GM23338 (cell line): ENCODE results near the gene CCDC102A. TPM values are rescaled to one million over a fixed set of nuclear protein-coding genes. Genes with fewer than 3 reads are reported as not detected.

Experiments used
- ATAC-seq: fragments of 200-7000 bp; cut with Tn5 transposase; 3 replicates; pipeline ENCODE4 v1.9.1; 2020
- DNase-seq: peaks from one replicate; pipeline ENCODE4 v3.0.0-alpha.2; 2015; ENCODE audit warnings: low spot score
- H2AFZ ChIP-seq: fragments of 200-600 bp; sonication (generic); 2 replicates; pipeline ENCODE4 v1.8.0; 2016; ENCODE audit warnings: antibody characterized with exemption, mild to moderate bottlenecking, moderate library complexity
- H3F3A ChIP-seq: fragments of 200-600 bp; sonication (generic); replicated peaks from 2 replicates; pipeline ENCODE4 v1.8.0; 2017; ENCODE audit warnings: antibody characterized with exemption, mixed run types, low read depth
- H3K27ac ChIP-seq: fragments of 200-600 bp; sonication (generic); 2 replicates; pipeline ENCODE4 v1.6.1; 2016; ENCODE audit warnings: low read depth
- H3K27me3 ChIP-seq: fragments of 200-600 bp; sonication (generic); 2 replicates; pipeline ENCODE4 v1.8.0; 2016; ENCODE audit warnings: mild to moderate bottlenecking, mixed run types, moderate library complexity; ENCODE audit not compliant: insufficient read depth
- H3K36me3 ChIP-seq: fragments of 200-600 bp; sonication (generic); 2 replicates; pipeline ENCODE4 v1.8.0; 2016; ENCODE audit warnings: mild to moderate bottlenecking; ENCODE audit not compliant: insufficient read depth
- H3K4me1 ChIP-seq: fragments of 200-600 bp; sonication (generic); 2 replicates; pipeline ENCODE4 v1.8.0; 2016; ENCODE audit warnings: mild to moderate bottlenecking, moderate library complexity; ENCODE audit not compliant: insufficient read depth
- H3K4me2 ChIP-seq: fragments of 200-600 bp; sonication (generic); 2 replicates; pipeline ENCODE4 v1.7.1; 2017; ENCODE audit warnings: mixed run types
- H3K4me3 ChIP-seq: fragments of 200-600 bp; sonication (generic); 2 replicates; pipeline ENCODE4 v1.6.1; 2016; ENCODE audit warnings: mixed run types
- H3K79me2 ChIP-seq: fragments of 200-600 bp; sonication (generic); replicated peaks from 2 replicates; pipeline ENCODE4 v1.8.0; 2017; ENCODE audit warnings: mild to moderate bottlenecking; ENCODE audit not compliant: insufficient read depth
- H3K9me2 ChIP-seq: fragments of 200-600 bp; sonication (generic); 2 replicates; pipeline ENCODE4 v1.8.0; 2017; ENCODE audit not compliant: insufficient read depth
- H4K20me1 ChIP-seq: fragments of 200-600 bp; sonication (generic); replicated peaks from 2 replicates; pipeline ENCODE4 v1.8.0; 2017; ENCODE audit warnings: mild to moderate bottlenecking; ENCODE audit not compliant: insufficient read depth
- H3K27ac Mint-ChIP-seq: 2 replicates; pipeline ENCODE4 v1.8.0; 2020; ENCODE audit warnings: inconsistent platforms, mild to moderate bottlenecking, moderate library complexity, mixed read lengths
- H3K27me3 Mint-ChIP-seq: 3 replicates; pipeline ENCODE4 v1.8.0; 2022; ENCODE audit warnings: low read depth, mild to moderate bottlenecking, moderate library complexity, mixed read lengths, inconsistent platforms; ENCODE audit not compliant: insufficient read depth, poor library complexity
- H3K36me3 Mint-ChIP-seq: 3 replicates; pipeline ENCODE4 v1.8.0; 2021; ENCODE audit warnings: low read depth, mild to moderate bottlenecking, inconsistent platforms, moderate library complexity, mixed read lengths
- H3K4me1 Mint-ChIP-seq: 3 replicates; pipeline ENCODE4 v1.8.0; 2020; ENCODE audit warnings: mild to moderate bottlenecking, inconsistent platforms, mixed read lengths
- H3K4me3 Mint-ChIP-seq: 3 replicates; pipeline ENCODE4 v1.8.0; 2021; ENCODE audit warnings: moderate library complexity, mild to moderate bottlenecking, inconsistent platforms, mixed read lengths
- H3K9me3 Mint-ChIP-seq: 3 replicates; pipeline ENCODE4 v1.8.0; 2020; ENCODE audit warnings: moderate library complexity, mild to moderate bottlenecking, inconsistent platforms, mixed read lengths
- CREB1 ChIP-seq: fragments of 250-450 bp; sonication (Bioruptor Pico); IDR thresholded peaks from 2 replicates; pipeline ENCODE4 v1.5.0; 2020; ENCODE audit warnings: low read depth, mild to moderate bottlenecking, moderate library complexity
- EZH2 ChIP-seq: fragments of 200-600 bp; sonication (generic); IDR thresholded peaks from one replicate; pipeline ENCODE4 v1.8.0; 2017; ENCODE audit warnings: antibody characterized with exemption, mild to moderate bottlenecking, low read depth; ENCODE audit not compliant: unreplicated experiment
- EZH2phosphoT487 ChIP-seq: fragments of 200-600 bp; sonication (generic); IDR thresholded peaks from one replicate; pipeline ENCODE4 v1.8.1; 2018; ENCODE audit warnings: antibody characterized with exemption; ENCODE audit not compliant: unreplicated experiment
- JUNB ChIP-seq: IDR thresholded peaks from one replicate; pipeline ENCODE4 v1.6.1; 2016; ENCODE audit warnings: antibody characterized with exemption; ENCODE audit not compliant: unreplicated experiment
- NANOG ChIP-seq: IDR thresholded peaks from 2 replicates; pipeline ENCODE4 v1.6.1; 2016; ENCODE audit warnings: antibody characterized with exemption, borderline replicate concordance
- POLR2AphosphoS5 ChIP-seq: IDR thresholded peaks from 2 replicates; pipeline ENCODE4 v1.6.1; 2016; ENCODE audit warnings: antibody characterized with exemption, low read depth
- STAT1 ChIP-seq: IDR thresholded peaks from one replicate; pipeline ENCODE4 v1.6.1; 2016; ENCODE audit warnings: antibody characterized with exemption; ENCODE audit not compliant: unreplicated experiment
- ZNF114 ChIP-seq: fragments of 250-450 bp; sonication (Bioruptor Pico); IDR thresholded peaks from 2 replicates; pipeline ENCODE4 v1.5.0; 2020; ENCODE audit warnings: mild to moderate bottlenecking, moderate library complexity
- ZNF331 ChIP-seq: fragments of 250-450 bp; sonication (Bioruptor Pico); IDR thresholded peaks from 2 replicates; pipeline ENCODE4 v1.5.0; 2020; ENCODE audit warnings: low read depth, mild to moderate bottlenecking, moderate library complexity
- polyA plus RNA-seq: library from polyadenylated mRNA; unstranded; fragments of >200 nt; fragmentation: Nextera tagmentation; extraction: Ambion mirVana; gene quantifications from 2 replicates; pipeline ENCODE4 v1.2.1, GENCODE V29; 2016
- total RNA-seq: library from RNA; depleted of rRNA; stranded (reverse); fragments of >200 nt; shearing (Covaris generic); gene quantifications from 2 replicates; pipeline ENCODE4 v1.2.3, GENCODE V29; 2014
- TF ChIP-seq, protein P1 (sequence below): IDR thresholded peaks from 2 replicates; pipeline ENCODE4 v1.6.1; 2016; ENCODE audit warnings: antibody characterized with exemption
- TF ChIP-seq, protein P2 (sequence below), 2 experiments: fragments of 200-600 bp in 1 of 2; sonication (generic) in 1 of 2; conservative IDR thresholded peaks; 2 replicates each; pipeline versions ENCODE4 v1.5.1 to v1.6.1; 2016 to 2017; ENCODE audit warnings: antibody characterized with exemption in 2 of 2, low read depth in 2 of 2, mild to moderate bottlenecking in 2 of 2, moderate library complexity in 1 of 2
- TF ChIP-seq, protein P3 (sequence below): fragments of 250-450 bp; sonication (Bioruptor Pico); IDR thresholded peaks from 2 replicates; pipeline ENCODE4 v1.5.0; 2020; ENCODE audit warnings: mild to moderate bottlenecking, moderate library complexity
- TF ChIP-seq, protein P4 (sequence below): IDR thresholded peaks from one replicate; pipeline ENCODE4 v1.6.1; 2018; ENCODE audit warnings: antibody characterized with exemption; ENCODE audit not compliant: unreplicated experiment

Gene CCDC102A
- total and polyA plus RNA-seq, 2 experiments from 2014 or later: 2.0 to 5.2 TPM

DNA sequence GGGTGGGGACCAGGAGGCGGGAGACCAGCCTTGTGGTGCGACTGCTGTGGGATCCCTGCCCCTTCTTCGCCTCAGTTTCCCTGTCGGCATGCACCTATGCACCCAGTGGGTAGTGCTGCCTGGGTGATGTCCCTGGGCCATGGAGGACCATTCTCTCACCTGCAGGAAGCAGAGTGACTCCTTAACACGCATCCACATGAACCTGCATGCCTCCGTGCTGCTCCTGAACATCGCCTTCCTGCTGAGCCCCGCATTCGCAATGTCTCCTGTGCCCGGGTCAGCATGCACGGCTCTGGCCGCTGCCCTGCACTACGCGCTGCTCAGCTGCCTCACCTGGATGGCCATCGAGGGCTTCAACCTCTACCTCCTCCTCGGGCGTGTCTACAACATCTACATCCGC lies 31.3 kb upstream of the CCDC102A start:
- peaks cover 40% of the 10 kb centered on the region for H3K36me3 Mint-ChIP-seq
- no peaks in the 10 kb centered on the region for H3K9me2 ChIP-seq
- no peaks in the 10 kb centered on the region for H3K36me3 ChIP-seq
- TF ChIP-seq CREB1 (CRISPR knock-in tag): no peak
- TF ChIP-seq, protein P1, sequence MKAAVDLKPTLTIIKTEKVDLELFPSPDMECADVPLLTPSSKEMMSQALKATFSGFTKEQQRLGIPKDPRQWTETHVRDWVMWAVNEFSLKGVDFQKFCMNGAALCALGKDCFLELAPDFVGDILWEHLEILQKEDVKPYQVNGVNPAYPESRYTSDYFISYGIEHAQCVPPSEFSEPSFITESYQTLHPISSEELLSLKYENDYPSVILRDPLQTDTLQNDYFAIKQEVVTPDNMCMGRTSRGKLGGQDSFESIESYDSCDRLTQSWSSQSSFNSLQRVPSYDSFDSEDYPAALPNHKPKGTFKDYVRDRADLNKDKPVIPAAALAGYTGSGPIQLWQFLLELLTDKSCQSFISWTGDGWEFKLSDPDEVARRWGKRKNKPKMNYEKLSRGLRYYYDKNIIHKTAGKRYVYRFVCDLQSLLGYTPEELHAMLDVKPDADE: no peak
- TF ChIP-seq, protein P2, sequence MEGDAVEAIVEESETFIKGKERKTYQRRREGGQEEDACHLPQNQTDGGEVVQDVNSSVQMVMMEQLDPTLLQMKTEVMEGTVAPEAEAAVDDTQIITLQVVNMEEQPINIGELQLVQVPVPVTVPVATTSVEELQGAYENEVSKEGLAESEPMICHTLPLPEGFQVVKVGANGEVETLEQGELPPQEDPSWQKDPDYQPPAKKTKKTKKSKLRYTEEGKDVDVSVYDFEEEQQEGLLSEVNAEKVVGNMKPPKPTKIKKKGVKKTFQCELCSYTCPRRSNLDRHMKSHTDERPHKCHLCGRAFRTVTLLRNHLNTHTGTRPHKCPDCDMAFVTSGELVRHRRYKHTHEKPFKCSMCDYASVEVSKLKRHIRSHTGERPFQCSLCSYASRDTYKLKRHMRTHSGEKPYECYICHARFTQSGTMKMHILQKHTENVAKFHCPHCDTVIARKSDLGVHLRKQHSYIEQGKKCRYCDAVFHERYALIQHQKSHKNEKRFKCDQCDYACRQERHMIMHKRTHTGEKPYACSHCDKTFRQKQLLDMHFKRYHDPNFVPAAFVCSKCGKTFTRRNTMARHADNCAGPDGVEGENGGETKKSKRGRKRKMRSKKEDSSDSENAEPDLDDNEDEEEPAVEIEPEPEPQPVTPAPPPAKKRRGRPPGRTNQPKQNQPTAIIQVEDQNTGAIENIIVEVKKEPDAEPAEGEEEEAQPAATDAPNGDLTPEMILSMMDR (conservative IDR thresholded peaks at IDR 0.05; ENCODE audit: low read depth in 2 of 2): no peak
- no peak for TF ChIP-seq JUNB
- TF ChIP-seq NANOG: no peak
- TF ChIP-seq, protein P3, sequence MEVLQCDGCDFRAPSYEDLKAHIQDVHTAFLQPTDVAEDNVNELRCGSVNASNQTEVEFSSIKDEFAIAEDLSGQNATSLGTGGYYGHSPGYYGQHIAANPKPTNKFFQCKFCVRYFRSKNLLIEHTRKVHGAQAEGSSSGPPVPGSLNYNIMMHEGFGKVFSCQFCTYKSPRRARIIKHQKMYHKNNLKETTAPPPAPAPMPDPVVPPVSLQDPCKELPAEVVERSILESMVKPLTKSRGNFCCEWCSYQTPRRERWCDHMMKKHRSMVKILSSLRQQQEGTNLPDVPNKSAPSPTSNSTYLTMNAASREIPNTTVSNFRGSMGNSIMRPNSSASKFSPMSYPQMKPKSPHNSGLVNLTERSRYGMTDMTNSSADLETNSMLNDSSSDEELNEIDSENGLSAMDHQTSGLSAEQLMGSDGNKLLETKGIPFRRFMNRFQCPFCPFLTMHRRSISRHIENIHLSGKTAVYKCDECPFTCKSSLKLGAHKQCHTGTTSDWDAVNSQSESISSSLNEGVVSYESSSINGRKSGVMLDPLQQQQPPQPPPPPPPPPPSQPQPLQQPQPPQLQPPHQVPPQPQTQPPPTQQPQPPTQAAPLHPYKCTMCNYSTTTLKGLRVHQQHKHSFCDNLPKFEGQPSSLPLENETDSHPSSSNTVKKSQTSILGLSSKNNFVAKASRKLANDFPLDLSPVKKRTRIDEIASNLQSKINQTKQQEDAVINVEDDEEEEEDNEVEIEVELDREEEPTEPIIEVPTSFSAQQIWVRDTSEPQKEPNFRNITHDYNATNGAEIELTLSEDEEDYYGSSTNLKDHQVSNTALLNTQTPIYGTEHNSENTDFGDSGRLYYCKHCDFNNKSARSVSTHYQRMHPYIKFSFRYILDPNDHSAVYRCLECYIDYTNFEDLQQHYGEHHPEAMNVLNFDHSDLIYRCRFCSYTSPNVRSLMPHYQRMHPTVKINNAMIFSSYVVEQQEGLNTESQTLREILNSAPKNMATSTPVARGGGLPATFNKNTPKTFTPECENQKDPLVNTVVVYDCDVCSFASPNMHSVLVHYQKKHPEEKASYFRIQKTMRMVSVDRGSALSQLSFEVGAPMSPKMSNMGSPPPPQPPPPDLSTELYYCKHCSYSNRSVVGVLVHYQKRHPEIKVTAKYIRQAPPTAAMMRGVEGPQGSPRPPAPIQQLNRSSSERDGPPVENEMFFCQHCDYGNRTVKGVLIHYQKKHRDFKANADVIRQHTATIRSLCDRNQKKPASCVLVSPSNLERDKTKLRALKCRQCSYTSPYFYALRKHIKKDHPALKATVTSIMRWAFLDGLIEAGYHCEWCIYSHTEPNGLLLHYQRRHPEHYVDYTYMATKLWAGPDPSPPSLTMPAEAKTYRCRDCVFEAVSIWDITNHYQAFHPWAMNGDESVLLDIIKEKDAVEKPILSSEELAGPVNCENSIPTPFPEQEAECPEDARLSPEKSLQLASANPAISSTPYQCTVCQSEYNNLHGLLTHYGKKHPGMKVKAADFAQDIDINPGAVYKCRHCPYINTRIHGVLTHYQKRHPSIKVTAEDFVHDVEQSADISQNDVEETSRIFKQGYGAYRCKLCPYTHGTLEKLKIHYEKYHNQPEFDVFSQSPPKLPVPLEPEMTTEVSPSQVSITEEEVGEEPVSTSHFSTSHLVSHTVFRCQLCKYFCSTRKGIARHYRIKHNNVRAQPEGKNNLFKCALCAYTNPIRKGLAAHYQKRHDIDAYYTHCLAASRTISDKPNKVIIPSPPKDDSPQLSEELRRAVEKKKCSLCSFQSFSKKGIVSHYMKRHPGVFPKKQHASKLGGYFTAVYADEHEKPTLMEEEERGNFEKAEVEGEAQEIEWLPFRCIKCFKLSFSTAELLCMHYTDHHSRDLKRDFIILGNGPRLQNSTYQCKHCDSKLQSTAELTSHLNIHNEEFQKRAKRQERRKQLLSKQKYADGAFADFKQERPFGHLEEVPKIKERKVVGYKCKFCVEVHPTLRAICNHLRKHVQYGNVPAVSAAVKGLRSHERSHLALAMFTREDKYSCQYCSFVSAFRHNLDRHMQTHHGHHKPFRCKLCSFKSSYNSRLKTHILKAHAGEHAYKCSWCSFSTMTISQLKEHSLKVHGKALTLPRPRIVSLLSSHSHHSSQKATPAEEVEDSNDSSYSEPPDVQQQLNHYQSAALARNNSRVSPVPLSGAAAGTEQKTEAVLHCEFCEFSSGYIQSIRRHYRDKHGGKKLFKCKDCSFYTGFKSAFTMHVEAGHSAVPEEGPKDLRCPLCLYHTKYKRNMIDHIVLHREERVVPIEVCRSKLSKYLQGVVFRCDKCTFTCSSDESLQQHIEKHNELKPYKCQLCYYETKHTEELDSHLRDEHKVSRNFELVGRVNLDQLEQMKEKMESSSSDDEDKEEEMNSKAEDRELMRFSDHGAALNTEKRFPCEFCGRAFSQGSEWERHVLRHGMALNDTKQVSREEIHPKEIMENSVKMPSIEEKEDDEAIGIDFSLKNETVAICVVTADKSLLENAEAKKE (CRISPR knock-in tag): no peak
- TF ChIP-seq ZNF114 (CRISPR knock-in tag): no peak
- TF ChIP-seq, protein P4, sequence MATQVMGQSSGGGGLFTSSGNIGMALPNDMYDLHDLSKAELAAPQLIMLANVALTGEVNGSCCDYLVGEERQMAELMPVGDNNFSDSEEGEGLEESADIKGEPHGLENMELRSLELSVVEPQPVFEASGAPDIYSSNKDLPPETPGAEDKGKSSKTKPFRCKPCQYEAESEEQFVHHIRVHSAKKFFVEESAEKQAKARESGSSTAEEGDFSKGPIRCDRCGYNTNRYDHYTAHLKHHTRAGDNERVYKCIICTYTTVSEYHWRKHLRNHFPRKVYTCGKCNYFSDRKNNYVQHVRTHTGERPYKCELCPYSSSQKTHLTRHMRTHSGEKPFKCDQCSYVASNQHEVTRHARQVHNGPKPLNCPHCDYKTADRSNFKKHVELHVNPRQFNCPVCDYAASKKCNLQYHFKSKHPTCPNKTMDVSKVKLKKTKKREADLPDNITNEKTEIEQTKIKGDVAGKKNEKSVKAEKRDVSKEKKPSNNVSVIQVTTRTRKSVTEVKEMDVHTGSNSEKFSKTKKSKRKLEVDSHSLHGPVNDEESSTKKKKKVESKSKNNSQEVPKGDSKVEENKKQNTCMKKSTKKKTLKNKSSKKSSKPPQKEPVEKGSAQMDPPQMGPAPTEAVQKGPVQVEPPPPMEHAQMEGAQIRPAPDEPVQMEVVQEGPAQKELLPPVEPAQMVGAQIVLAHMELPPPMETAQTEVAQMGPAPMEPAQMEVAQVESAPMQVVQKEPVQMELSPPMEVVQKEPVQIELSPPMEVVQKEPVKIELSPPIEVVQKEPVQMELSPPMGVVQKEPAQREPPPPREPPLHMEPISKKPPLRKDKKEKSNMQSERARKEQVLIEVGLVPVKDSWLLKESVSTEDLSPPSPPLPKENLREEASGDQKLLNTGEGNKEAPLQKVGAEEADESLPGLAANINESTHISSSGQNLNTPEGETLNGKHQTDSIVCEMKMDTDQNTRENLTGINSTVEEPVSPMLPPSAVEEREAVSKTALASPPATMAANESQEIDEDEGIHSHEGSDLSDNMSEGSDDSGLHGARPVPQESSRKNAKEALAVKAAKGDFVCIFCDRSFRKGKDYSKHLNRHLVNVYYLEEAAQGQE: no peak
- no peak for TF ChIP-seq POLR2AphosphoS5
- TF ChIP-seq EZH2phosphoT487: no peak
- TF ChIP-seq EZH2: no peak
- no peak for TF ChIP-seq STAT1
- no peak for TF ChIP-seq ZNF331 (CRISPR knock-in tag)
- no peak overlapping the region for H3K27ac Mint-ChIP-seq
- ATAC-seq: no peak
- H3K79me2 ChIP-seq: no peaks in the 10 kb centered on the region
- H3K27me3 ChIP-seq: no peaks in the 10 kb centered on the region
- no peak overlapping the region for H3K4me2 ChIP-seq
- H3K4me1 Mint-ChIP-seq: no peaks in the 10 kb centered on the region; the same call in 2 of the 3 replicates
- no peaks in the 10 kb centered on the region for H3F3A ChIP-seq
- no peak overlapping the region for H3K4me3 ChIP-seq
- no peak overlapping the region for H3K4me3 Mint-ChIP-seq
- H3K27ac ChIP-seq: no peak overlapping the region
- no peak for DNase-seq
- no peak overlapping the region for H2AFZ ChIP-seq
- no peaks in the 10 kb centered on the region for H4K20me1 ChIP-seq
- peaks cover 22% of the 10 kb centered on the region for H3K27me3 Mint-ChIP-seq
- H3K9me3 Mint-ChIP-seq: peaks cover 19% of the 10 kb centered on the region
- H3K4me1 ChIP-seq: no peaks in the 10 kb centered on the region
